ENCODE measurements around the gene OTOGL.

DNA sequence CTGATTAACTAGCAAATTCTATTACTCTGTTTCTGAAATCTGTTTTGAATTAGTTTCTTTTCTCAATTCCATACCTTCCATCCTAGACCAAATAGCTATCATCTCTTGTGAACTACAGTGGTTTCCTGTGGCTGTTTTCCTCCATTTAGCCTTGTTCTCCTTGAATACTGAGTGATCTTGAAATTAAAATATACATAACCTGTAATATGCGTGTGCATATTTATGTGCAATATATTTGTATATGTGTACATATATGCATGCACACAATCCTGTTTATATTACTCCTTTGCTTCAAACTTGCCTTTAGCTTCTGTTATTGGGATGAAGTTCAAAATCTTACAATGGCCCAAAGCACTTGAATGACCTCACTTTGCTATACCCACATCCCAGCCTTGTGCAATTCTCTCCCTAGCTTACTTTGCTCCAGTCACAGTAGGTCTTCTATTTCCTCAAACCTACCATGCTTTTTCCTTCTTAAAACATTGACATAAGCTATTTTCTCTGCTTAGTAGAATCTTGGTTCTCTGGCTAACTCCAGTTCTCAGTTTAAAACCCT, 99.5 kb downstream of the OTOGL start:
- no peak for TF ChIP-seq FOXM1 (IDR thresholded peaks at IDR 0.05; ENCODE audit: borderline replicate concordance)
- no peak for TF ChIP-seq SUZ12 (IDR thresholded peaks at IDR 0.05)
- no peak for TF ChIP-seq TARDBP (IDR thresholded peaks at IDR 0.05)
- no peak for TF ChIP-seq ZNF384 (IDR thresholded peaks at IDR 0.05)

Data from HEK293T (cell line).